HEK293T (cell line): ENCODE data around the gene FAM193A.

Experiments
- LEF1 ChIP-seq: fragments of 450-650 bp; IDR thresholded peaks from 2 replicates; pipeline ENCODE4 v1.6.1; 2017; ENCODE audit warnings: mild to moderate bottlenecking, borderline replicate concordance
- SP1 ChIP-seq: fragments of 450-650 bp; IDR thresholded peaks from 2 replicates; pipeline ENCODE4 v1.6.1; 2017

DNA sequence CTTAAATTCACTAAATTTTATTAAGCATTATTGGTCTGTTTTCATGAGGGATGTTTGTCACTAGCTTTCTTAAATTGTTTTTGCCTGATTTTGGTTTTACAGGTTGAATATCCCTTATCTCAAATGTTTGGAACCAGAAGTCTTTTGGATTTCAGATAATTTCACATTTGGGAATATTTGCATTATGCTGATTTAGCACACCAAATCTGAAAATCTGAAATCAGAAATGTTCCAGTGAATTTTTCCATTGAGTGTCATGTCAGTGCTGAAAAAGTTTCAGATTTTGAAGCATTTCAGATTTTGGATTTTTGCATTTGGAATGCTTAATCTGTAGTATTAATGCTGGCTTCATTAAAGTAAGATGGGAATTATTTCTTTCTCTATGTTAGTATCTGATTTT, 14.7 kb downstream of the FAM193A start:
- TF ChIP-seq LEF1 (no peak), SP1 (no peak)
